HG03108 (cell line): ENCODE measurements around the gene KDM4C.

Source experiments
- ATAC-seq: cut with Tn5 transposase; IDR thresholded peaks from one replicate; pipeline ENCODE4 v1.9.1; 2021; ENCODE audit warnings: moderate library complexity; ENCODE audit not compliant: unreplicated experiment

KDM4C gene

GRCh38 chr9:6852243-6852963 is 94.6 kb downstream of the KDM4C start:
- ATAC-seq: no peak

- ATAC-seq: no peak
Observed at GRCh38 chr9:6855860-6856259, 98.1 kb downstream of the KDM4C start.

- ATAC-seq: no peak
Observed at GRCh38 chr9:6864102-6864501, 106.3 kb downstream of the KDM4C start.

- ATAC-seq: no peak
Observed at GRCh38 chr9:6869081-6869948, 111.5 kb downstream of the KDM4C start.

- ATAC-seq: no peak
Observed at GRCh38 chr9:6870149-6870548, 112.4 kb downstream of the KDM4C start.

- no peak for ATAC-seq
Observed at GRCh38 chr9:6870650-6871477, 113.1 kb downstream of the KDM4C start.

- no peak for ATAC-seq
Observed at GRCh38 chr9:6873857-6874256, 116.1 kb downstream of the KDM4C start.

GRCh38 chr9:6876195-6876894 is 118.6 kb downstream of the KDM4C start:
- no peak for ATAC-seq

- ATAC-seq: no peak
Observed at GRCh38 chr9:6877671-6878161, 119.9 kb downstream of the KDM4C start.

GRCh38 chr9:6880626-6881025 is 122.9 kb downstream of the KDM4C start:
- no peak for ATAC-seq

GRCh38 chr9:6884101-6884500 is 126.3 kb downstream of the KDM4C start:
- no peak for ATAC-seq

- no peak for ATAC-seq
Observed at GRCh38 chr9:6884990-6885389, 127.2 kb downstream of the KDM4C start.

GRCh38 chr9:6887051-6887450 is 129.3 kb downstream of the KDM4C start:
- ATAC-seq: no peak

GRCh38 chr9:6889868-6890267 is 132.1 kb downstream of the KDM4C start:
- ATAC-seq: no peak

- ATAC-seq: peak; percentile 22
Observed at GRCh38 chr9:6893350-6894131, 135.8 kb downstream of the KDM4C start.

GRCh38 chr9:6894135-6894534 is 136.4 kb downstream of the KDM4C start:
- peak; percentile 92 for ATAC-seq

- ATAC-seq: no peak
Observed at GRCh38 chr9:6895754-6896153, 138.0 kb downstream of the KDM4C start.

GRCh38 chr9:6896562-6896961 is 138.8 kb downstream of the KDM4C start:
- ATAC-seq: no peak

- no peak for ATAC-seq
Observed at GRCh38 chr9:6897207-6897822, 139.5 kb downstream of the KDM4C start.
